ENCODE measurements around the gene CLTRN. TPM values are rescaled to one million over a fixed set of nuclear protein-coding genes. Genes with fewer than 3 reads are reported as not detected.

Gene CLTRN
- total and polyA plus RNA-seq, 2 of the 13 experiments (the other 11 are each of a cell fraction or from before 2014, with no cell fraction given), result 0.37 to 0.53 TPM

DNA sequence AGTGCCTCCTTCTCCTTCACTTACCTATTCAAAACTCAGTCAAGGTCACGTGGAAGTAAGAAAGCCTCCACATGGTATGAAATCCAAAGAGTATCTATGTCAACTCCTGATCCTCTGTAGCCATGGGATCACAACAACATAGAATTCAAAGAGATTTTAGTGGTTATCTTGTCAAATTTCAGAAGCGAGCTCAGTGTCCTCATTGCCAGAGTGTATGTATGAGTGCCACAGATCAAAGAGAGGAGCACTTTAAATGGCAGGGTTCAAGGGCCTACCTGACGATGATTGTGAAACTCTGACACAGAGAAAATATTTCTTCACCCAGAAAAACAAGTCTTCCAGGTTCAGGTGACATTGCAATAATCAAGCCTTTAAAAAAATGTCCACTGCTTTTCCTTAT is 62.7 kb downstream of the CLTRN start (continued):
- no peak for TF ChIP-seq ZNF12 (CRISPR knock-in tag; IDR thresholded peaks at IDR 0.05)
- TF ChIP-seq NCOA1 (CRISPR knock-in tag; IDR thresholded peaks at IDR 0.05), result no peak
- no peak for TF ChIP-seq CCDC6 (CRISPR knock-in tag; IDR thresholded peaks at IDR 0.05)
- no peak for TF ChIP-seq CBX5 (CRISPR knock-in tag; IDR thresholded peaks at IDR 0.05; ENCODE audit: borderline replicate concordance)
- TF ChIP-seq SOX5 (CRISPR knock-in tag; IDR thresholded peaks at IDR 0.05; ENCODE audit: borderline replicate concordance), result peak; percentile 37; the same call in 1 of the 2 replicates
- TF ChIP-seq FOSL2 (CRISPR knock-in tag; IDR thresholded peaks at IDR 0.05), result 0 out of 2 replicates have a peak, but pooled peaks have one; percentile 17
- TF ChIP-seq, protein P1, sequence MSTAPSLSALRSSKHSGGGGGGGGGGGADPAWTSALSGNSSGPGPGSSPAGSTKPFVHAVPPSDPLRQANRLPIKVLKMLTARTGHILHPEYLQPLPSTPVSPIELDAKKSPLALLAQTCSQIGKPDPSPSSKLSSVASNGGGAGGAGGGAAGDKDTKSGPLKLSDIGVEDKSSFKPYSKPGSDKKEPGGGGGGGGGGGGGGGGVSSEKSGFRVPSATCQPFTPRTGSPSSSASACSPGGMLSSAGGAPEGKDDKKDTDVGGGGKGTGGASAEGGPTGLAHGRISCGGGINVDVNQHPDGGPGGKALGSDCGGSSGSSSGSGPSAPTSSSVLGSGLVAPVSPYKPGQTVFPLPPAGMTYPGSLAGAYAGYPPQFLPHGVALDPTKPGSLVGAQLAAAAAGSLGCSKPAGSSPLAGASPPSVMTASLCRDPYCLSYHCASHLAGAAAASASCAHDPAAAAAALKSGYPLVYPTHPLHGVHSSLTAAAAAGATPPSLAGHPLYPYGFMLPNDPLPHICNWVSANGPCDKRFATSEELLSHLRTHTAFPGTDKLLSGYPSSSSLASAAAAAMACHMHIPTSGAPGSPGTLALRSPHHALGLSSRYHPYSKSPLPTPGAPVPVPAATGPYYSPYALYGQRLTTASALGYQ (CRISPR knock-in tag; IDR thresholded peaks at IDR 0.05), result 0 out of 2 replicates have a peak, but pooled peaks have one; percentile 42
- no peak for TF ChIP-seq ZNF597 (CRISPR knock-in tag; IDR thresholded peaks at IDR 0.05)
- TF ChIP-seq, protein P2, sequence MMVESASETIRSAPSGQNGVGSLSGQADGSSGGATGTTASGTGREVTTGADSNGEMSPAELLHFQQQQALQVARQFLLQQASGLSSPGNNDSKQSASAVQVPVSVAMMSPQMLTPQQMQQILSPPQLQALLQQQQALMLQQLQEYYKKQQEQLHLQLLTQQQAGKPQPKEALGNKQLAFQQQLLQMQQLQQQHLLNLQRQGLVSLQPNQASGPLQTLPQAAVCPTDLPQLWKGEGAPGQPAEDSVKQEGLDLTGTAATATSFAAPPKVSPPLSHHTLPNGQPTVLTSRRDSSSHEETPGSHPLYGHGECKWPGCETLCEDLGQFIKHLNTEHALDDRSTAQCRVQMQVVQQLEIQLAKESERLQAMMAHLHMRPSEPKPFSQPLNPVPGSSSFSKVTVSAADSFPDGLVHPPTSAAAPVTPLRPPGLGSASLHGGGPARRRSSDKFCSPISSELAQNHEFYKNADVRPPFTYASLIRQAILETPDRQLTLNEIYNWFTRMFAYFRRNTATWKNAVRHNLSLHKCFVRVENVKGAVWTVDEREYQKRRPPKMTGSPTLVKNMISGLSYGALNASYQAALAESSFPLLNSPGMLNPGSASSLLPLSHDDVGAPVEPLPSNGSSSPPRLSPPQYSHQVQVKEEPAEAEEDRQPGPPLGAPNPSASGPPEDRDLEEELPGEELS (CRISPR knock-in tag; IDR thresholded peaks at IDR 0.05), result peak; percentile 64
- TF ChIP-seq HNF4A (CRISPR knock-in tag; IDR thresholded peaks at IDR 0.05), result peak; percentile 80
- TF ChIP-seq ERF (CRISPR knock-in tag; IDR thresholded peaks at IDR 0.05), result no peak
- TF ChIP-seq, protein P3, sequence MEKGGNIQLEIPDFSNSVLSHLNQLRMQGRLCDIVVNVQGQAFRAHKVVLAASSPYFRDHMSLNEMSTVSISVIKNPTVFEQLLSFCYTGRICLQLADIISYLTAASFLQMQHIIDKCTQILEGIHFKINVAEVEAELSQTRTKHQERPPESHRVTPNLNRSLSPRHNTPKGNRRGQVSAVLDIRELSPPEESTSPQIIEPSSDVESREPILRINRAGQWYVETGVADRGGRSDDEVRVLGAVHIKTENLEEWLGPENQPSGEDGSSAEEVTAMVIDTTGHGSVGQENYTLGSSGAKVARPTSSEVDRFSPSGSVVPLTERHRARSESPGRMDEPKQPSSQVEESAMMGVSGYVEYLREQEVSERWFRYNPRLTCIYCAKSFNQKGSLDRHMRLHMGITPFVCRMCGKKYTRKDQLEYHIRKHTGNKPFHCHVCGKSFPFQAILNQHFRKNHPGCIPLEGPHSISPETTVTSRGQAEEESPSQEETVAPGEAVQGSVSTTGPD (CRISPR knock-in tag; IDR thresholded peaks at IDR 0.05), result no peak
- no peak for TF ChIP-seq DPF2 (CRISPR knock-in tag; IDR thresholded peaks at IDR 0.05; ENCODE audit: borderline replicate concordance, low read depth)
- 0 out of 2 replicates have a peak, but pooled peaks have one; percentile 40 for TF ChIP-seq ZNF614 (CRISPR knock-in tag; IDR thresholded peaks at IDR 0.05; ENCODE audit: borderline replicate concordance)
- TF ChIP-seq, protein P4, sequence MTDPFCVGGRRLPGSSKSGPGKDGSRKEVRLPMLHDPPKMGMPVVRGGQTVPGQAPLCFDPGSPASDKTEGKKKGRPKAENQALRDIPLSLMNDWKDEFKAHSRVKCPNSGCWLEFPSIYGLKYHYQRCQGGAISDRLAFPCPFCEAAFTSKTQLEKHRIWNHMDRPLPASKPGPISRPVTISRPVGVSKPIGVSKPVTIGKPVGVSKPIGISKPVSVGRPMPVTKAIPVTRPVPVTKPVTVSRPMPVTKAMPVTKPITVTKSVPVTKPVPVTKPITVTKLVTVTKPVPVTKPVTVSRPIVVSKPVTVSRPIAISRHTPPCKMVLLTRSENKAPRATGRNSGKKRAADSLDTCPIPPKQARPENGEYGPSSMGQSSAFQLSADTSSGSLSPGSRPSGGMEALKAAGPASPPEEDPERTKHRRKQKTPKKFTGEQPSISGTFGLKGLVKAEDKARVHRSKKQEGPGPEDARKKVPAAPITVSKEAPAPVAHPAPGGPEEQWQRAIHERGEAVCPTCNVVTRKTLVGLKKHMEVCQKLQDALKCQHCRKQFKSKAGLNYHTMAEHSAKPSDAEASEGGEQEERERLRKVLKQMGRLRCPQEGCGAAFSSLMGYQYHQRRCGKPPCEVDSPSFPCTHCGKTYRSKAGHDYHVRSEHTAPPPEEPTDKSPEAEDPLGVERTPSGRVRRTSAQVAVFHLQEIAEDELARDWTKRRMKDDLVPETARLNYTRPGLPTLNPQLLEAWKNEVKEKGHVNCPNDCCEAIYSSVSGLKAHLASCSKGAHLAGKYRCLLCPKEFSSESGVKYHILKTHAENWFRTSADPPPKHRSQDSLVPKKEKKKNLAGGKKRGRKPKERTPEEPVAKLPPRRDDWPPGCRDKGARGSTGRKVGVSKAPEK (CRISPR knock-in tag; IDR thresholded peaks at IDR 0.05; ENCODE audit: borderline replicate concordance), result no peak
- peak; percentile 51 for TF ChIP-seq TEAD3 (CRISPR knock-in tag; optimal IDR thresholded peaks at IDR 0.05; ENCODE audit: borderline replicate concordance)
- TF ChIP-seq SIX1 (CRISPR knock-in tag; IDR thresholded peaks at IDR 0.05; ENCODE audit: borderline replicate concordance), result peak; percentile 29; the same call in 1 of the 2 replicates
- no peak for TF ChIP-seq LBX2 (CRISPR knock-in tag; IDR thresholded peaks at IDR 0.05; ENCODE audit: borderline replicate concordance)
- no peak for TF ChIP-seq AGO1 (IDR thresholded peaks at IDR 0.05; ENCODE audit: low read depth, low read length, poor library complexity, severe bottlenecking)

Data from HepG2 (cell line).